Stimulated activated CD4-positive, alpha-beta T cell treated with anti-CD3 and anti-CD28 coated beads, Interleukin-4, amount 100 ng/mL, for 4 hours (primary cell): ENCODE data around the gene RPL28.

Experiments used
- DNase-seq, 2 experiments: peaks; one replicate each; pipeline ENCODE4 v3.0.0-alpha.2; 2020

RPL28 gene

DNA sequence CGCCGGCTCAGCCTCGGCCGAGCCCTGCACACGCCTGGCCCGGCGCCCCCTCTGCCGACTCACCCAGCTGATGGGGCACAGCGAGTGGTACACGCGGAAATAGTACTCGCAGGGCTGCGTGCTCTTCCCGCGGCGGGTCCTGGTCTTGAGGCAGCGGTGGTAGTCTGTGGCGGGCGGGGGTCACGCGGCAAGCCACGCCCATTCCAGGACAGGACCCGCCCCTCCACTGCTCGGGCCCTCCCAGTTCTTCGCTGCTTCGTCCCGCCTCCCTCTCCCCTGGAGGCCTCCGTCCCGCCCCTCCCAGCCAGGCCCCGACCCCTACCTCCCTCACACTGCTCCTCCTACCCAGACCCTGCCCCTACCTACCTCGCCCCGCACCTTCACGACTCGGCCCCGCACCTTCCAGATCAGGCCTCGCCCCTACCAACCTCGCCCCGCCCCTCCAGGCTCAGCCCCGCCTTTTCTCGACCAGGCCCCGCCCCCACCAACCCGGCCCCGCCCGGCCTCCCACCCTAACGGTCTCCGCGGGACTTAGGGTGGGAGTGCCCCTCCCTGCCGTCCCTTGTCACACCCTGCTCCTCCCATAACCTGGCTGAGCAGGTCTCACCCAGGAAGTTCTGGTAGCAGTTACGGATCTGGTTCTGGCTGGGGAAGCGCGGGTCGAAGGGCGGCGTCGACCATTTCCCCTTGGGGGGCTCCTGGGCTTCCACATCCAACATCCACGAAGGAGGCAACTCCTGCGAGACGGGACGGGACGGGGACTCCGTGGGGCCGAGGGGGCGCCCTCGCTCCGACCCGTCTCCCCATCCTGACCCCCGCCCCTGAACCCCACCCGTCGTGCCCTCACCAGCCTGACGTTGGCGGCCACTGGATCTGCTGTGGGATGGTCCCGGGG, 31.7 kb upstream of the RPL28 start:
- DNase-seq, result peak; percentile 46 to 56

GRCh38 chr19:55354698-55355212, 31.0 kb upstream of the RPL28 start, which contains the start of gene COX6B2:
Gene COX6B2 (minus strand): TSS chr19:55354719. CDS start chr19:55354521, 198 bp downstream.
- no peak for DNase-seq

- DNase-seq, result no peak
Measured at GRCh38 chr19:55355213-55355821, 30.4 kb upstream of the RPL28 start.

DNA sequence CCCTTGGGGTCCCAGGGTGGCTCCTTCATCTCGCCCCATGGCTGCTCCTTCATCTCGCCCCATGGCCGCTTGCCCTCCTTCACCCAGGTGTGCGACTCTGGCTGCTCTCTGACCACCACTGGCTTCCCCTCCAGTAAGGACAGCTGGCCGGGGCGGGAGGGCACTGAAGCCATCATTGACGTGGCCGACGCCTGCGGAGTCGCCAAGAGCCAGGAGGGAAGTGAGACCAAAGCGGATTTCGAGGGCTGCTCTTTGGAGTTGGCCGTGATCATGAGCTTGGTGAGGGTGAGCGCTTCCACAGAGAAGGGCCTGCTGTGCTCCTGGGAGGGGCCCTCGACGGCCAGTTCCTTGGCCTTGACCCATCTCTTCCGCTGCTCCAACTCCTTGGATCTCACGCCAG, 27.2 kb upstream of the RPL28 start:
- DNase-seq, result no peak

- no peak for DNase-seq
Measured at GRCh38 chr19:55358943-55359908, 26.5 kb upstream of the RPL28 start.

GRCh38 chr19:55360902-55361301, 24.8 kb upstream of the RPL28 start:
- no peak for DNase-seq

DNA sequence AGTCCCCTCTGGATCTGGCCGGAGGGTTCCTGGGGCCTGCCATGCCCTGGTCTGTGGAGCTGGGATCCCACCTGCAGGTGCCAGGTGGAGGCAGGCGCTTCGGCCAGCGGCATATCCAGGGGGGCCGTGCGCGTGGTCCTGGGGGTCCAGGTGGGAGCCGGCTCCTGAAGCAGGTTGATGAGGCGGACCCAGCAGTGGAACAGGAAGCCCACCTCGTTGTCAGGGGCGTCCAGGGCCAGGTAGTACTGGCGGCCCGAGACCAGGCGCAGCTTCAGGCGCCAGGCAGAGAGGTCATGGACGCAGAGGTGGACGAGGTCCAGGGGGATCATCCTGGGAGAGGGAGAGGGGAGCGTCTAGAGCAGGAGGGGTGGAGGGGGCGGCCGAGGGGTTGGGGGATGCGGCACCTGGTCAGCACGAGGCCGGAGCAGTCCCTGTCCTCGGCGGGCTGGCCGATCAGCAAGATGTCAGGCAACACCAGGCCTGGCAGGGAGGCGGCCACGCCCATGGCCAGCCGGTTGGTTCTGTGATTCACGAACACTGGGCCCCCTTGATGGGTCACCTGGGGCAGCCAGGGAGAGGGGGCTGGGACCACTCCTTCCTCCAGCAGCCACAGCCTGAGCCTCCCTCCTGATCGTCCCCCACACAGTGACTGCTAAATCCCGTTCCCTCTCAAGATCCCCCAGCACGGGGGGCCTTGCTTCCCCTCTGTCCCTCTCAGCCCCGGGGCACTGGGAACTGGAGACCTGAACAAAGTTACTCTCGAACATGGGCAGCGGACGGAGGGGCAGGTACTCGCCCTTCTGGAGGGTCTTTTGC, 23.4 kb upstream of the RPL28 start:
- no peak for DNase-seq

GRCh38 chr19:55362990-55363716, 22.6 kb upstream of the RPL28 start, which contains the start of gene GARIN5B:
Gene GARIN5B (minus strand): TSS chr19:55363260. CDS start chr19:55363066, 194 bp downstream.
- no peak for DNase-seq

DNA sequence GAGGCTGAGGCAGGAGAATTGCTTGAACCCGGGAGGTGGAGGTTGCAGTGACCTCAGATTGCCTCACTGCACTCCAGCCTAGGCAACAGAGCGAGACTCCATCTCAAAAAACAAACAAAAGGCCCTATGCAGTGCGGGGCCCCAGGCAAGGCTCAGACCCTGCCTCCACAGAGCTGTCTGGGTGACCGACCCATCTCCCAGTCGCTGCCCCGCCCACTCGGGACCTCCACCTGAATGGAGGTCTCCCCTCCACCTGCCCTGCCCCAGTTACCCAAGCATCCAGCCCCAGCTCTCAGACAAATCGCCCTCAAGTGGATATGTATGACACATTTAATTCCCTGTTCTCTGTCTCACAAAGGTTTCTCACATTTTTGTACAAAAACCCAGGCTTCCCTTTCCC, 20.5 kb upstream of the RPL28 start:
- DNase-seq, result no peak

DNA sequence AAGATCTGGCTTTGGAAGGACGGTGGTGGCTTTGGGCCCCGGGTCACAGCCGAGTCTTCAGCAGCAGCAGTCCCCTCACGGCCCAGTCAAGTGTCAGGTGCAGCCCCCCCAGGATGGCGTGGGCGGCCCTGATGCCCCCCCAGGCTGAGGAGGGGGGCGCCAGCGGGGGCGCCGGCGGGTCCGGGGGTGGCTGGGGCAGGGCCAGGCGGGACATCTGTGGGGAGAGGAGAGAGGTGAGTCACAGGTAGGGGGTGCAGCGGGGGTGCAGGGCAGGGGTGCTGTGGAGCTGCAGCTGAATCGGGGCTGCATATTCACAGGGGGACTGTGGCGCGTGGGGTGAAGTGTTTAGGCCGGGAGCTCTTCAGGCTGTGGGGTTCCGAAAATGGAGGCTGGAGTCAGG, 19.8 kb upstream of the RPL28 start:
- no peak for DNase-seq

GRCh38 chr19:55366790-55367189, 18.9 kb upstream of the RPL28 start:
- DNase-seq, result no peak

- DNase-seq, result no peak
Measured at GRCh38 chr19:55368106-55368505, 17.6 kb upstream of the RPL28 start.

- DNase-seq, result peak in 1 of 2 experiments; percentile 24
Measured at GRCh38 chr19:55368701-55369563, 16.8 kb upstream of the RPL28 start.

- DNase-seq, result no peak
Measured at GRCh38 chr19:55369653-55370304, 16.0 kb upstream of the RPL28 start.

GRCh38 chr19:55370305-55370988, 15.3 kb upstream of the RPL28 start, which contains the start of gene IL11:
Gene IL11 (minus strand): TSS chr19:55370463. CDS start chr19:55370310, 153 bp downstream.
- DNase-seq, result no peak

GRCh38 chr19:55372316-55373081, 13.2 kb upstream of the RPL28 start:
- no peak for DNase-seq

- no peak for DNase-seq
Measured at GRCh38 chr19:55373306-55373992, 12.3 kb upstream of the RPL28 start.
